GM23248 (cell line): ENCODE data around the gene ZFYVE26. TPM values are rescaled to one million over a fixed set of nuclear protein-coding genes. Genes with fewer than 3 reads are reported as not detected.
A peak's percentile ranks its signal among the peaks of the same experiment; 100 is the strongest.

Experiments
- DNase-seq: peaks from one replicate; pipeline ENCODE4 v3.0.0-alpha.2; 2015
- H2AFZ ChIP-seq: fragments of 200-600 bp; sonication (generic); 2 replicates; pipeline ENCODE4 v1.6.1; 2016; ENCODE audit warnings: antibody characterized with exemption
- H3F3A ChIP-seq: fragments of 200-600 bp; sonication (generic); 2 replicates; pipeline ENCODE4 v1.6.1; 2016; ENCODE audit warnings: mild to moderate bottlenecking, antibody characterized with exemption, mixed run types; ENCODE audit not compliant: insufficient read depth
- H3K27ac ChIP-seq: fragments of 200-600 bp; sonication (generic); 2 replicates; pipeline ENCODE4 v1.5.1; 2016; ENCODE audit warnings: mild to moderate bottlenecking
- H3K27me3 ChIP-seq: fragments of 200-600 bp; sonication (generic); replicated peaks from 2 replicates; pipeline ENCODE4 v1.6.1; 2016; ENCODE audit warnings: mild to moderate bottlenecking; ENCODE audit not compliant: insufficient read depth
- H3K36me3 ChIP-seq: fragments of 200-600 bp; sonication (generic); 2 replicates; pipeline ENCODE4 v1.6.1; 2016; ENCODE audit warnings: low read depth, mild to moderate bottlenecking
- H3K4me1 ChIP-seq: fragments of 200-600 bp; sonication (generic); 2 replicates; pipeline ENCODE4 v1.6.1; 2016; ENCODE audit warnings: mild to moderate bottlenecking; ENCODE audit not compliant: insufficient read depth
- H3K4me2 ChIP-seq: fragments of 200-600 bp; sonication (generic); one replicate; pipeline ENCODE4 v1.6.1; 2016; ENCODE audit warnings: mild to moderate bottlenecking; ENCODE audit not compliant: unreplicated experiment
- H3K4me3 ChIP-seq: fragments of 200-600 bp; sonication (generic); 2 replicates; pipeline ENCODE4 v1.5.1; 2016; ENCODE audit warnings: mild to moderate bottlenecking
- H3K79me2 ChIP-seq: fragments of 200-600 bp; sonication (generic); 2 replicates; pipeline ENCODE4 v1.6.1; 2016; ENCODE audit warnings: mild to moderate bottlenecking; ENCODE audit not compliant: insufficient read depth
- H3K9ac ChIP-seq: fragments of 200-600 bp; sonication (generic); 2 replicates; pipeline ENCODE4 v1.6.1; 2016; ENCODE audit warnings: mild to moderate bottlenecking
- H3K9me2 ChIP-seq: fragments of 200-600 bp; sonication (generic); 2 replicates; pipeline ENCODE4 v1.6.1; 2016; ENCODE audit warnings: mixed run types, mild to moderate bottlenecking, moderate library complexity; ENCODE audit not compliant: insufficient read depth
- H3K9me3 ChIP-seq: fragments of 200-600 bp; sonication (generic); one replicate; pipeline ENCODE4 v1.6.1; 2017; ENCODE audit warnings: low read depth
- H4K20me1 ChIP-seq: fragments of 200-600 bp; sonication (generic); 2 replicates; pipeline ENCODE4 v1.6.0; 2016; ENCODE audit not compliant: insufficient read depth
- EZH2 ChIP-seq: fragments of 200-600 bp; sonication (generic); IDR thresholded peaks from 2 replicates; pipeline ENCODE4 v1.6.1; 2018; ENCODE audit warnings: antibody characterized with exemption, mild to moderate bottlenecking; ENCODE audit not compliant: insufficient read depth, poor library complexity, severe bottlenecking
- EZH2phosphoT487 ChIP-seq: fragments of 200-600 bp; sonication (generic); IDR thresholded peaks from 2 replicates; pipeline ENCODE4 v1.6.1; 2018; ENCODE audit warnings: antibody characterized with exemption, moderate library complexity, mild to moderate bottlenecking, low read depth; ENCODE audit not compliant: insufficient read depth
- WGBS, 2 experiments: methylation state at CpG; one replicate each; pipeline ENCODE4 v1.1.6; 2015 to 2017; ENCODE audit warnings: low lambda C conversion rate in 2 of 2, low coverage in 1 of 2; ENCODE audit errors: missing lambda C conversion rate in 2 of 2; 5-methylcytosine and 5-hydroxymethylcytosine counted together
- in situ Hi-C: fragments of 300-500 bp; cut with MboI; formaldehyde crosslinking; loops from 2 replicates; pipeline ENCODE4 v1.15.0; 2020
- polyA plus RNA-seq: library from polyadenylated mRNA; unstranded; fragments of >200 nt; fragmentation: Nextera tagmentation; extraction: Ambion mirVana; gene quantifications from 2 replicates; pipeline ENCODE4 v1.2.1, GENCODE V29; 2016
- total RNA-seq: library from RNA; depleted of rRNA; stranded (reverse); fragments of >200 nt; shearing (Covaris generic); gene quantifications from 2 replicates; pipeline ENCODE4 v1.2.3, GENCODE V29; 2014

Gene ZFYVE26
- total and polyA plus RNA-seq, 2 experiments from 2014 or later = 2.7 to 10.8 TPM

GRCh38 chr14:67833403-67833802 is 17.0 kb upstream of the ZFYVE26 start:
- Histone ChIP-seq H3K9ac (no peak overlapping the region), H3K4me1 (no peaks in the 10 kb centered on the region), H3K79me2 (no peaks in the 10 kb centered on the region), H3K4me3 (no peak overlapping the region), H3K27ac (no peak overlapping the region), H4K20me1 (no peaks in the 10 kb centered on the region; the same call in 1 of the 2 replicates), H3K4me2 (no peak overlapping the region), H3K9me2 (no peaks in the 10 kb centered on the region), H3K36me3 (no peaks in the 10 kb centered on the region), H2AFZ (no peak overlapping the region), H3F3A (no peaks in the 10 kb centered on the region), H3K9me3 (peaks cover 4% of the 10 kb centered on the region), H3K27me3 (no peaks in the 10 kb centered on the region)
- no peak for TF ChIP-seq EZH2
- no peak for TF ChIP-seq EZH2phosphoT487
- 93 to 96% methylated on average over 1 of the region's 1 CpG for WGBS, 2 experiments
- in situ Hi-C loops = no loop called here
- no peak for DNase-seq

GRCh38 chr14:67831113-67831512 is 14.7 kb upstream of the ZFYVE26 start:
- Histone ChIP-seq H3K79me2 (no peaks in the 10 kb centered on the region), H3K4me3 (no peak overlapping the region), H3F3A (no peaks in the 10 kb centered on the region), H3K4me2 (no peak overlapping the region), H3K27me3 (no peaks in the 10 kb centered on the region), H3K27ac (no peak overlapping the region), H2AFZ (no peak overlapping the region), H3K9me3 (peaks cover 4% of the 10 kb centered on the region), H3K9me2 (no peaks in the 10 kb centered on the region), H3K36me3 (no peaks in the 10 kb centered on the region), H3K9ac (no peak overlapping the region), H3K4me1 (no peaks in the 10 kb centered on the region), H4K20me1 (no peaks in the 10 kb centered on the region; the same call in 1 of the 2 replicates)
- in situ Hi-C loops = no loop called here
- TF ChIP-seq EZH2 (no peak), EZH2phosphoT487 (no peak)
- whole genome bisulfite sequencing, 2 experiments = 92 to 93% methylated on average over 8 of the region's 8 CpGs
- DNase-seq = no peak

GRCh38 chr14:67821121-67821520 is 4.7 kb upstream of the ZFYVE26 start:
- in situ Hi-C loops = no loop called here
- Histone ChIP-seq H3K9me3 (no peaks in the 10 kb centered on the region), H3F3A (no peaks in the 10 kb centered on the region), H3K27me3 (no peaks in the 10 kb centered on the region), H3K36me3 (0 out of 2 replicates have a peak, but pooled peaks cover 7% of the 10 kb centered on the region), H3K4me3 (peak overlapping the region; percentile 96; the same call in 1 of the 2 replicates), H3K4me1 (peaks cover 4% of the 10 kb centered on the region), H3K9ac (peak overlapping the region; percentile 88; the same call in 1 of the 2 replicates), H3K79me2 (no peaks in the 10 kb centered on the region), H2AFZ (peak overlapping the region; percentile 99), H3K27ac (no peak overlapping the region), H3K4me2 (no peak overlapping the region), H4K20me1 (no peaks in the 10 kb centered on the region), H3K9me2 (no peaks in the 10 kb centered on the region)
- TF ChIP-seq EZH2 (no peak), EZH2phosphoT487 (no peak)
- no peak for DNase-seq

GRCh38 chr14:67820428-67820971 is 4.1 kb upstream of the ZFYVE26 start:
- peak; percentile 56 for DNase-seq
- WGBS, 2 experiments = 38 to 39% methylated on average over 13 of the region's 13 CpGs

More at GRCh38 chr14:67820428-67820971, 4.1 kb upstream of the ZFYVE26 start:
- no peak for TF ChIP-seq EZH2phosphoT487
- no peak for TF ChIP-seq EZH2
- Histone ChIP-seq H3K27ac (peak overlapping the region; percentile 40), H3F3A (no peaks in the 10 kb centered on the region), H4K20me1 (no peaks in the 10 kb centered on the region), H3K9me2 (no peaks in the 10 kb centered on the region), H3K79me2 (peaks cover 1% of the 10 kb centered on the region; the same call in 1 of the 2 replicates), H3K36me3 (0 out of 2 replicates have a peak, but pooled peaks cover 2% of the 10 kb centered on the region), H3K4me2 (peak overlapping the region; percentile 97), H3K9me3 (no peaks in the 10 kb centered on the region), H3K27me3 (no peaks in the 10 kb centered on the region), H3K9ac (peak overlapping the region; percentile 88), H2AFZ (peak overlapping the region; percentile 99), H3K4me3 (peak overlapping the region; percentile 96), H3K4me1 (peaks cover 4% of the 10 kb centered on the region)
- in situ Hi-C loops = no loop called here
